GM18909 (cell line): Measurements from ENCODE around the gene AXIN2.
"Not testable (repeated sequence)": the region's sequence is repeated elsewhere in the genome, so short reads cannot be mapped to it uniquely, and the experiment has no call there.

Experiments
- ATAC-seq: cut with Tn5 transposase; IDR thresholded peaks from one replicate; pipeline ENCODE4 v1.9.1; 2021; ENCODE audit warnings: mild to moderate bottlenecking; ENCODE audit not compliant: unreplicated experiment, poor library complexity

Gene AXIN2

GRCh38 chr17:65538675-65539529 is 22.5 kb downstream of the AXIN2 start:
- ATAC-seq: no peak

- ATAC-seq: no peak
These were observed 23.4 kb downstream of the AXIN2 start for GRCh38 chr17:65537845-65538674.

DNA sequence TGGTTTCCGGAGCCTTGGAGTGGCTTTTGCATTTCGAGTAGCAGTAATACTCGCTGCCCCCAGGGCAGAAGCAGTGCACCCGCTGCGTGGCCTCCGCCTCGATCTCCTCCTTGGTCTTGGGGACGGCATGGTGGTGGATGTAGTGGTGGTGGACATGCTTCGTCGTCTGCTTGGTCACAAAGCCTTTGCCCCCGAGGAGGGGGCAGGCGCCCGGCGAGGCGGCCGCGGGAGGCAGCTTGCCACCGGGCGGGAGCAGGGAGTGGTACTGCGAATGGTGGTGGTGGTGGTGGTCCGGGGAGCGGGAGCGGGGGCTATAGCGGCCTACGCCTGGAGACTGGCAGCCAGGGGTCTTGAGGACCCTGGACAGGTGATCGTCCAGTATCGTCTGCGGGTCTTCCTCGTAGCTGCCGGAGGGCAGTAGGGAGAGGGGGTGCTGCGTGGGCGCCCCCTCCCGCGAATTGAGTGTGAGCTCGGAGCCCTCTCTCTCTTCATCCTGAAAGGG is 24.1 kb downstream of the AXIN2 start:
- ATAC-seq: no peak

DNA sequence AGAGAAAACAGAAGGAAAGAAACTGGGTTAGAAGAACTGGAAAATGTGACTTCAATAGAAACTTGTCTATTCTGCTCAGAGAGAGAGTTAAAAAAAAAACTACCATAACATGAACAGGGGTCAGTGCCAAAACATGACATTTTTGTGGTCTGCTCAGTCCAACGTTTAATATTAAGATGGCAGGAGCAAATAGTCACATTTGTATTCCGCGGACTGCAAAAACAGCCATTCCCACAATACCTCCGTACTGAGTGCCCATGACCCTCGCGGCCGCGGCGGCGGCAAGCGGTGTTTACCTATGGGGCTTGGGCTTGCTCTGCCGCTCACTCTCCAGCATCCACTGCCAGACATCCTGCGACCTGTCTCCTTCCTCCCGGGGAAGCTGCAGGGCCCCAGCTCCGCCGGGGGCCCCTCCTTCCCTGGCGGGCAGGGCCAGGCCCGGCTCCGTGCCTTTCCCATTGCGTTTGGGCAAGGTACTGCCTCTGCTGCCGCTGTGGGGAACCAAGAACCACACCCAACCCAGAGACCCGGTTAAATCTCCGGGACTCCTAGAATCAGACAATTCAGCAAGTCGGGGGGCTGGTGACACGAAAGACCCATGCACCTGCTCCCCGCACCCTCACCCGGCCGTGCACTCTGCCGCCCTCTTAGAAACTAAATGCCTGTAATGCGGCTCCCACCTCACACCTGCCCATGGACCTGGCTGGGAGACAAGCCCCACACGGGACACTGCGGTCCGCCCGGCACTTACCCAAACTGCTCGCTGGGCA is 24.7 kb downstream of the AXIN2 start:
- ATAC-seq: no peak

DNA sequence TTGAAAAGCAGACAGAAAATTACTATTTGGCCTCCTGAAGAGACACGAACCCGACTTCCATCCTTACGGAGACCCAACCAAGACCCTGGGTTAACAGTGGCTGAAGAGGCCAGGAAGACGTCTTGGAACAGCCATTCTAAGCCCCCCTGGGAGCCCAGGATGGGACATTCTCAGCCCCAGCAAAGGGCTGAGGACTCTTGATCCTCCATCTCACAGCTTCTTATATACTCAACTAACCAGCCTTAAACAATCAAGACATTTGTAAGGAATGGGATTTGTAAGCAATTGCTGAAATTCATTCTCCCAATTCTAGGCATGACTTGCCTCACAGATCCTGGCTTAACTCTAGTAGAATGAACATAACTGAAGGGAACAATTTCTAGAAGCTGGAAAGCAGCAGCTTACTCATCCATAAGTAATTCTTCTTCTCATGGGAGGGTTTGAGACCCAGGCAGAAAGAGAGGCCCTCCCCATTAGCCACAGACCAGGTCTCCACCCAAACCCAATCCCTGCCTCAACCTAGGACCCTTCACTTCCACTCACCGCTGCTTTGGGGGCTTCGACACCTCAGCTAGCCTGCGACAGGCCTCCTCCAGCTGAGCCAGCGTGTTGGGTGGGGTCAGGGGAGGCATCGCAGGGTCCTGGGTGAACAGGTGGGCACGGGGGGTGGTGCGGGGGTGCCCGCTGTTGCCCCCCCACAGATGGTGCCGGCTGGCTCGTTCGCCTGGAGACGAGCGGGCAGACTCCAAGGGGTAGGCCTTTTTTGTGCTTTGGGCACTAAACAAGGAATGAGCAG is 25.5 kb downstream of the AXIN2 start:
- ATAC-seq: no peak

DNA sequence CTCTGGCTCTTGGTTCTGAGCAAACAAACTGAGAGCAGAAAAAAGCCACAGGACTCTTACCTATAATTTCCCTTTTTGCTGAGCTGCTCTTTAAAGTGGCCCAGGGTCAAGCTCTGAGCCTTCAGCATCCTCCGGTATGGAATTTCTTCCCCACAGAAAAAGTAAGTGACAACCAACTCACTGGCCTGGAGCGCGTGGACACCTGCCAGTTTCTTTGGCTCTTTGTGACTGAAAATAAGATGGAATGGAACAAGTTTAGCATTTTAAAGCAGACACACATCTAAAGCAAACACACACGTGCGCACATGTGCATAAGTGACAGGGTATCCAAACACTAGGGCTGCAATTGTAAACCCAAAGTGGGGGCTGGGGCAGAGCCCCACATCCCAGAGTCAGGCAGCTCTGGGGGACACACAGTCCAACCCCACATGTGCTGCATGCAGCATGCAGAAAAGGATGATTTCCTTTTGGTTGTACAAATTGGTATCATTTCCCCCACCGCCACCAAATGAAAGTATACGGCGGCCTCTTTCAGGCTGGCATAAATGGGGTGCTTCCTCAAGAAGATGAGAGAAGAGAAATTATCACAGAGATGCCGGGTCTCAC is 27.5 kb downstream of the AXIN2 start:
- no peak for ATAC-seq

- ATAC-seq: no peak
These were observed 28.2 kb downstream of the AXIN2 start for GRCh38 chr17:65533056-65533745.

- ATAC-seq: no peak
These were observed 29.2 kb downstream of the AXIN2 start for GRCh38 chr17:65532101-65532890.

- ATAC-seq: no peak
These were observed 30.0 kb downstream of the AXIN2 start for GRCh38 chr17:65531256-65532100.

- no peak for ATAC-seq
These were observed 30.8 kb downstream of the AXIN2 start for GRCh38 chr17:65530523-65531255.

GRCh38 chr17:65529761-65530522 is 31.5 kb downstream of the AXIN2 start:
- no peak for ATAC-seq

DNA sequence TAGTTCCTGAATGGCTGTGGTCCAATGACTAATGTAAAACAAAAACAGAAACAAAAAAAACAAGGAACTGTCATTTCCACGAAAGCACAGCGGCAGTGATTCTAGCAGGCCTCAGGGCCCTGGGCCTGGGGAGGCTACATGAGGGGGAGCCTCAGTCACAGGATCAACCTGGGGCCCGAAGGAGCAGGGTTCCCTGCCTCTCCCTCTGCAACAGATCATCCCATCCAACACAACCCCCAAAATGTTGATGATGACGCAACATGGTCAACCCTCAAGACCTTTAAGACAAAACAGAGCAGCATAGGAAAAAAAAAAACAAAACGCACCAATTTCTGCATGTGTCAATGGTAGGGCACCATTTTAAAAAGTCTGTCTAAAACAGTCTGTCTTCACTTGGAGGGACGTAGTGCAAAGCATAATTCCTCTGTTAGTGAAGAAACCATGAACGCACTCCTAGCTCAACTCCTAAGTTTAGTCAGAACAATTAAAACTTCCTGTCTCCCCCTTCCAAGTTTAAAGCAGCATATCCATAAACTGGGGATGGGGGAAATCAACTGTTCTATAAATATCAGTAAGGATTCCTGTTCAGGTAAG is 32.3 kb downstream of the AXIN2 start:
- ATAC-seq: no peak

DNA sequence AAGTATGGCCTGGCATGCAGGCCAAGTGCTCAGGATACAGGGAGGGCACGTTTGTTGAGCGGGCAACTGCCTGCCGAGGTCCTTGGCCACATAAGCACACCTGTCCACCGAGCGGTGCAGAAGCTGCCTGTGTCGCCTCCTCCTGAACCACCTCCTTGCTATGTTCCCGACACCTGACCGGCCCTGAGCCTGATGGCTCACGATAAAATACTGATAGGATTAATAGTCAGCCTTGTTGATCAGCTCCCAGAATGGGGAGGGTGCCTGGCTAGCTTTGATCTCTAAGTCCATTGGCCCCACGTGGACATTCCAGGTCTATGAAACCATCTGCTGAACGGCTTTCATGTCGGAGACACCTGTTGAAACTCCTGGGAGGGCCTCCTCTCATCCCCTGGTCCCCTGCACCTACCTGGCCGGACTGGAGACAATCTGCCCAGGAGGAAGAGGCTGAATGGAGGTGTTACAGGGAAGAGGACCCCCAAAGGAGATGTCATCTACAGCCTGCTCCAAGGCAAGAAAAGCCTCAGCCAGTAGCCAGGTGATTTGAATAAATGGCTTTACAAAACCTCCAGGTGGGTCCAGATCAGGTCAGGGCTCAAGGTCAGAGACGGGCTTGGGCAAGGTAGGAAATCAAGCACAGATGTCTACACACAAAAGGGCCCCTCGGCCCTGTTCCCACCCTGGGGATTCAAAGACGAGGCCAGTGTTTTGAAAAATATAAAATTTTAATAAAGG is 33.4 kb downstream of the AXIN2 start:
- no peak for ATAC-seq

- no peak for ATAC-seq
These were observed 34.1 kb downstream of the AXIN2 start for GRCh38 chr17:65527381-65527780.

GRCh38 chr17:65526854-65527253 is 34.6 kb downstream of the AXIN2 start:
- ATAC-seq: not testable (repeated sequence)
